ENCODE measurements around the gene CISH.

- TF ChIP-seq EZH2phosphoT487 (conservative IDR thresholded peaks at IDR 0.05; ENCODE audit: low read length), result no peak
- TF ChIP-seq, protein P1, sequence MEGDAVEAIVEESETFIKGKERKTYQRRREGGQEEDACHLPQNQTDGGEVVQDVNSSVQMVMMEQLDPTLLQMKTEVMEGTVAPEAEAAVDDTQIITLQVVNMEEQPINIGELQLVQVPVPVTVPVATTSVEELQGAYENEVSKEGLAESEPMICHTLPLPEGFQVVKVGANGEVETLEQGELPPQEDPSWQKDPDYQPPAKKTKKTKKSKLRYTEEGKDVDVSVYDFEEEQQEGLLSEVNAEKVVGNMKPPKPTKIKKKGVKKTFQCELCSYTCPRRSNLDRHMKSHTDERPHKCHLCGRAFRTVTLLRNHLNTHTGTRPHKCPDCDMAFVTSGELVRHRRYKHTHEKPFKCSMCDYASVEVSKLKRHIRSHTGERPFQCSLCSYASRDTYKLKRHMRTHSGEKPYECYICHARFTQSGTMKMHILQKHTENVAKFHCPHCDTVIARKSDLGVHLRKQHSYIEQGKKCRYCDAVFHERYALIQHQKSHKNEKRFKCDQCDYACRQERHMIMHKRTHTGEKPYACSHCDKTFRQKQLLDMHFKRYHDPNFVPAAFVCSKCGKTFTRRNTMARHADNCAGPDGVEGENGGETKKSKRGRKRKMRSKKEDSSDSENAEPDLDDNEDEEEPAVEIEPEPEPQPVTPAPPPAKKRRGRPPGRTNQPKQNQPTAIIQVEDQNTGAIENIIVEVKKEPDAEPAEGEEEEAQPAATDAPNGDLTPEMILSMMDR (IDR thresholded peaks at IDR 0.05; ENCODE audit: insufficient read depth, low read length, poor library complexity, severe bottlenecking), result no peak
These were observed 20.3 kb downstream of the CISH start for GRCh38 chr3:50591196-50591741.
